Measurements from ENCODE around the gene PDXP. TPM values are rescaled to one million over a fixed set of nuclear protein-coding genes. Genes with fewer than 3 reads are reported as not detected.

The PDXP gene
- total and polyA plus RNA-seq, 11 donors = 12.8 to 36.4 (median 25.9) TPM

GRCh38 chr22:37675930-37676735 is 17.6 kb downstream of the PDXP start:
- 5 to 19% (median 8%) methylated on average over 8 to 17 of the region's 17 CpGs for WGBS, 4 donors
- H3K9me3 ChIP-seq = no peaks in the 10 kb centered on the region
- intact Hi-C loops (cut with DNase I) = loop anchor here in 6 of 10 donors (1.0 to 5.0 kb wide), 7 partner anchors 14 to 76 kb away; partner anchors contain the start of genes PDXP (in 5 of the 6) and GGA1 (in 1 of the 6)
- H3K4me3 ChIP-seq = peak overlapping the region; percentile 52 to 92 (median 71)
- peaks cover 3 to 61% (median 32%) of the 10 kb centered on the region in 12 donors for H3K4me1 ChIP-seq
- H3K36me3 ChIP-seq = peaks cover 0 to 34% (median 28%) of the 10 kb centered on the region in 9 donors
- peak overlapping the region; percentile 74 to 99 (median 96) for H3K27ac ChIP-seq
- no peaks in the 10 kb centered on the region for H3K27me3 ChIP-seq
- peak; percentile 12 to 33 (median 21) for ATAC-seq
- TF ChIP-seq CTCF (IDR thresholded peaks at IDR 0.05) = no peak
- DNase-seq = peak; percentile 68 to 82 (median 73)

GRCh38 chr22:37676736-37677492 is 18.4 kb downstream of the PDXP start:
- H3K36me3 ChIP-seq = peaks cover 0 to 34% (median 28%) of the 10 kb centered on the region in 9 donors
- no peaks in the 10 kb centered on the region for H3K27me3 ChIP-seq
- 3 to 6% (median 5%) methylated on average over 31 to 42 of the region's 42 CpGs for WGBS, 4 donors
- DNase-seq = peak; percentile 88 to 91 (median 90)
- ATAC-seq = peak in 3 of 4 donors; percentile 48 to 59 (median 48)
- H3K4me1 ChIP-seq = peaks cover 3 to 68% (median 39%) of the 10 kb centered on the region in 12 donors
- H3K9me3 ChIP-seq = no peaks in the 10 kb centered on the region
- intact Hi-C loops (cut with DNase I) = loop anchor here in 3 of 10 donors (5.0 kb wide), 3 partner anchors 35 to 75 kb away; no protein-coding TSS in a partner anchor
- peak overlapping the region; percentile 52 to 92 (median 71) for H3K4me3 ChIP-seq
- peak overlapping the region; percentile 74 to 99 (median 96) for H3K27ac ChIP-seq
- no peak for TF ChIP-seq CTCF (IDR thresholded peaks at IDR 0.05)
- TF ChIP-seq POLR2A (IDR thresholded peaks at IDR 0.05) = no peak

- ATAC-seq = no peak
- peaks cover 3 to 68% (median 39%) of the 10 kb centered on the region in 12 donors for H3K4me1 ChIP-seq
- intact Hi-C loops (cut with DNase I) = loop anchor here in 3 of 10 donors (5.0 kb wide), 3 partner anchors 35 to 75 kb away; no protein-coding TSS in a partner anchor
Measured at GRCh38 chr22:37677493-37677974, 19.0 kb downstream of the PDXP start.

More at GRCh38 chr22:37677493-37677974, 19.0 kb downstream of the PDXP start:
- Histone ChIP-seq H3K27me3 (no peaks in the 10 kb centered on the region), H3K27ac (peak overlapping the region in 11 of 12 donors; percentile 91 to 99 (median 96)), H3K4me3 (peak overlapping the region; percentile 52 to 92 (median 71)), H3K36me3 (peaks cover 0 to 34% (median 28%) of the 10 kb centered on the region in 9 donors), H3K9me3 (no peaks in the 10 kb centered on the region)
- DNase-seq = no peak
- 54 to 64% (median 56%) methylated on average over 15 of the region's 15 CpGs for WGBS, 4 donors
- TF ChIP-seq POLR2A (IDR thresholded peaks at IDR 0.05) (no peak), CTCF (IDR thresholded peaks at IDR 0.05) (no peak)
